Mammary epithelial cell (primary cell): ENCODE measurements around the gene BCL2L1.

Experiments
- CTCF ChIP-seq, 2 donors: IDR thresholded peaks in 1 of 2; conservative IDR thresholded peaks in 1 of 2; 2 replicates each; pipeline ENCODE4 v1.5.1; 2011 to 2012; ENCODE audit warnings: inconsistent platforms in 2 of 2, low read length in 2 of 2, mild to moderate bottlenecking in 2 of 2, control low read depth in 1 of 2, low read depth in 1 of 2; ENCODE audit not compliant: insufficient read depth in 1 of 2; ENCODE audit errors: extremely low read depth in 1 of 2
- EZH2 ChIP-seq: IDR thresholded peaks from 2 replicates; pipeline ENCODE4 v1.6.1; 2012; ENCODE audit warnings: low read length, inconsistent platforms, borderline replicate concordance

DNA sequence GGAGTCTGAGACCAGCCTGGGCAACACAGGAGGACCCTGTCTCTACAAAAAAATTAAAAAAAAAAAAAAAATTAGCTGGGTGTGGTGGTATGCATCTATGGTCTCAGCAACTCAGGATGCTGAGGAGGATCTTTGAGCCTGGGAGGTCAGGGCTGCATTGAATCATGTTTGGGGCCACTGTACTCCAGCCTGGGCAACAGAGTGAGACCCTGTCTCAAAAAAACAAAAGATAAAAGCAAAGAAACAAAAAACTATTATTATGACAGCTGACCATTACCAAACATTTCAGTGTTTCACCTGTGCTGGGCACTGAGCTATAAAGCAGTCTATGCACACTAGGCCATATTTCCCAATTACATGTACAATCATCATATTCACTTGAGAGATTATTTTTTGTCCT, 49.2 kb downstream of the BCL2L1 start:
- TF ChIP-seq CTCF (conservative IDR thresholded peaks at IDR 0.05 in 1 of 2, IDR thresholded peaks at IDR 0.05 in 1 of 2; ENCODE audit: extremely low read depth in 1 of 2, insufficient read depth in 1 of 2, low read depth in 1 of 2, low read length in 2 of 2) (no peak), EZH2 (no peak)
